GM18951 (cell line): ENCODE measurements around the gene DCP1A.
"Not testable (repeated sequence)": the region's sequence is repeated elsewhere in the genome, so short reads cannot be mapped to it uniquely, and the experiment has no call there.

Source experiments
- POLR2A ChIP-seq: IDR thresholded peaks from 4 replicates; pipeline ENCODE4 v1.6.1; 2011; ENCODE audit warnings: mild to moderate bottlenecking; ENCODE audit not compliant: insufficient read length, insufficient read depth; ENCODE audit errors: extremely low read depth
- in situ Hi-C: fragments of 300-500 bp; cut with MboI; formaldehyde crosslinking; loops from one replicate; pipeline ENCODE4 v1.12.0; 2022; ENCODE audit warnings: low sequenced_read_pairs, mixed read lengths, inconsistent platforms; ENCODE audit not compliant: unreplicated experiment

The DCP1A gene

GRCh38 chr3:53253707-53254508 is 93.4 kb downstream of the DCP1A start:
- TF ChIP-seq POLR2A: no peak
- in situ Hi-C loops: no loop called here

DNA sequence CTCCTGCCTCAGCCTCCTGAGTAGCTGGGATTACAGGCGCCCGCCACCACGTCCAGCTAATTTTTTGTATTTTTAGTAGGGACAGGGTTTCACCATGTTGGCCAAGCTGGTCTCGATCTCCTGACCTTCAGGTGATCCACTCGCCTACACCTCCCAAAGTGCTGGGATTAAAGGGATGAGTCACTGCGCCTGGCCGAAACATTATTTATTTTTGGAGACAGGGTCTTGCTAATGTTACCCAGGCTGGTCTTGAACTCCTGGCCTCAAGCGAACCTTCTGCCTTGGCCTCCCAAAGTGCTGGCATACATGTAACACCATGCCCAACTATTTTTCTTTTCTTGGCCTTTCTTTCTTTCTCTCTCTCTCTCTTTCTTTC is 94.4 kb downstream of the DCP1A start:
- in situ Hi-C loops: not testable (repeated sequence)

GRCh38 chr3:53252096-53252946 is 95.0 kb downstream of the DCP1A start:
- no peak for TF ChIP-seq POLR2A
- in situ Hi-C loops: no loop called here

DNA sequence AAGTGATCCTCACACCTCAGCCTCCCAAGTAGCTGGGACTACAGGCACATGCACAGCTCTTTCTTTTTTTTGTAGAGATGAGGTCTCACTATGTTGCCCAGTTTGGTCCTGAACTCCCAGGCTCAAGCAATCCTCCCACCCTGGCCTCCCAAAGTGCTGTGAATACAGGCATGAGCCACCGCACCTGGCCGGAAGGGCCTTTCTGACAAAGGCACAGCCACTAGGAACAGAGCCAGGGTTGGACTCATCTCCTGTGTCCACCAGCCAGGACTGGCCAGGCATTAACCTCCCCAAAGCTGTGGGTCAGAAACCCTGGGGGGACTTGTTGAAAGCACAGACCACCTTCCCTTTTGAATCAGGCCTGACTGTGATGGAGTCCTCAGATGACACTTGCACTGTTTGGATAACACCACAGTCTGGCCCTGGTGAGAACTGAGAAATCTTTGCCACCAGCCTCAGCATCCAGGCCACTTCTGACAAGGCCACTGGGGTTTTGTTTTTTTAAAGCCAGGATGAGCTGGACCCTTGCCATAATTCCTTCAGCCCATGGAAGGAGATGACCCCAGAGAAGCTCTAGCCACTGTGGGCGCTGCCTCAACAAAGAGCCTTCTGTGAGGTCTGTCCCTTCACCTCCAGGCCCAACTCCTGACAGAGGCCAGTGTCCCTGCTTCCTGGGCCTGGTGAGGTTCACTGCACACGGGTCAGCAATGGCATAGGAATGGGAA is 96.3 kb downstream of the DCP1A start:
- no peak for TF ChIP-seq POLR2A
- in situ Hi-C loops: no loop called here

DNA sequence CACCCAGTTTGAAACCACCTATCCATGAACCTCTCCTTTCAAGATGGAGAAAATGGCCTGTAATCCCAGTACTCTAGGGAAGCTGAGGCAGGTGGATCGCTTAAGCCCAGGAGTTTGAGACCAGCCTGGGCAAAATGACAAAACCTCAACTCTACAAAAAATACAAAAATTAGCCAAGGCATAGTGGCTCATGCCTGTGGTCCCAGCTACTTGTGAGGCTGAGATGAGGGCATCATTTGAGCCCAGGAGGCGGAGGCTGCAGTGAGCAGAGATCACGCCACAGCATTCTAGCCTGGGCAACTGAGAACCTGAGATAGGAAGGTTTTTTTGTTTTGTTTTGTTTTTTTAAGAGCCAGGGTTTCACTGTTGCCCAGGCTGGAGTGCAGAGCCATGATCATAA is 96.9 kb downstream of the DCP1A start:
- in situ Hi-C loops: no loop called here

GRCh38 chr3:53248161-53248560 is 99.2 kb downstream of the DCP1A start:
- no peak for TF ChIP-seq POLR2A
- in situ Hi-C loops: no loop called here

More for the DNA sequence above, 96.9 kb downstream of the DCP1A start:
- TF ChIP-seq POLR2A: no peak

- in situ Hi-C loops: no loop called here
- no peak for TF ChIP-seq POLR2A
Measured at GRCh38 chr3:53247619-53248018, 99.7 kb downstream of the DCP1A start.

DNA sequence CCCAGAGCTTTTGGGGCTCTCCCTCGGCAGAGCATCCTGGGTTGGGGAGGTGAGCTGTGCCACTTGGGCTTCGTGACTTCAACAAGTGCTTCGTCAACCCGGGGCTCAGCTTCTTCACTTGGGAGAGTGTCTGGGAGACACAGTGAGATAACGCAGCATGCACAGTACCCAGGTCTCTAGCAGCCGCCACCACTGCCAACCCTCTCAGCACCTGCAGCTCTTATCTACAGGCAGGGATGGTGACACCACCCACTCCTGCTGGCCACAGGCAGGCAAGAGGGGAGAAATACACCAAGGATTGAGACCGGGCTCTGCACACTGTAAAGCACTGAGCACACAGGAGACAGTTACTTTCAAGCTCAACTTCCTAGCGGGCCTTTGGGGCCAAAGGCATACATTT is 103.1 kb downstream of the DCP1A start:
- TF ChIP-seq POLR2A: no peak
- in situ Hi-C loops: no loop called here

GRCh38 chr3:53243785-53244184 is 103.6 kb downstream of the DCP1A start:
- in situ Hi-C loops: no loop called here
- no peak for TF ChIP-seq POLR2A

- in situ Hi-C loops: no loop called here
- no peak for TF ChIP-seq POLR2A
Measured at GRCh38 chr3:53243165-53243564, 104.2 kb downstream of the DCP1A start.

GRCh38 chr3:53242642-53243041 is 104.7 kb downstream of the DCP1A start:
- in situ Hi-C loops: no loop called here

DNA sequence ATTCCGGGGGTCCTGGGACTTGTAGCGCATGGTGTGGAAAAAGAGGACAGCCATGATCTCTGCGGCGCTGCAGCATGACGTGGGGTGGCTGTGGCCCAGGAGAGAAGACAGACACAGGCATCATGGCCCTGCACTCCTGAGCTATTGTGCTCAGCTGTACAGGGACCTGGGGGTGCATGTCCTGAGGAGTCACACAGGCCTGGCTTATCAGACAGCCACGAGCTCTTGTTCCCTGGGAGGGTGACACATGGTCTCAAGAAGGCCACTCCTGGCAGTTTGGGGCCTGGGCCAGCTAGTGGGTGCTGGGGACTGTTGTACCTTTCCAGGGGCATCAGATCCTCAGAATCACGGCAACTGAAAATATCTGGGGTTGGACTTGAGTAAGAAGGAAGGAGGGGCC is 105.2 kb downstream of the DCP1A start:
- TF ChIP-seq POLR2A: no peak
- in situ Hi-C loops: no loop called here

More at GRCh38 chr3:53242642-53243041, 104.7 kb downstream of the DCP1A start:
- no peak for TF ChIP-seq POLR2A

GRCh38 chr3:53240989-53241972 is 106.1 kb downstream of the DCP1A start:
- in situ Hi-C loops: no loop called here
- no peak for TF ChIP-seq POLR2A

GRCh38 chr3:53239800-53240199 is 107.5 kb downstream of the DCP1A start:
- in situ Hi-C loops: no loop called here
- no peak for TF ChIP-seq POLR2A
